ENCODE measurements around the gene TUBGCP2.

The TUBGCP2 gene

DNA sequence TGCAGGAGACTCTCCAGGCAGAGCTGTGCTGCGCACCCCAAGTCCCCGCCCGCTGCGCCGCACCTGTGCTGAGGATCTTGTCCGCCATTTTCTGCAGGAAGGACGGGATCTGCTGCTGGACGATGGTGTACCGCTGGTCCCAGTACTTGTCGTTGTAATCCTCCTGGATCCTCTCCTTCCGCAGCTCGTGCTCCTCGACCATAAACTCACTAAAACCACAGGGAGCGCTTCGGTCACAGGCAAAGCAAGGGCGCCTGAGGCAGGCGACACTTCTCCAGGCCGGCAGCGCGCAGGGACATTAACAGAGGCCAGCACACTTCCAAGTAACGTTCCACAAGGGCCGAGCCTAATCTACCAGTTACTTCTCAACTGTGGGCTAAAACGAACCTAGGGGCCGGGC is 18.9 kb downstream of the TUBGCP2 start:
- no peak for TF ChIP-seq CTCF (IDR thresholded peaks at IDR 0.05; ENCODE audit: low read length, missing control alignments)
- no peak for DNase-seq (ENCODE audit: low read depth)
- H3K4me3 ChIP-seq (replicated peaks; ENCODE audit: low read depth, low read length) = no peak overlapping the region

- no peak for TF ChIP-seq CTCF (IDR thresholded peaks at IDR 0.05; ENCODE audit: low read length, missing control alignments)
- no peak overlapping the region for H3K4me3 ChIP-seq (replicated peaks; ENCODE audit: low read depth, low read length)
- no peak for DNase-seq (ENCODE audit: low read depth)
Measured at GRCh38 chr10:133287832-133288500, 20.7 kb downstream of the TUBGCP2 start.

GRCh38 chr10:133286366-133286765 is 22.3 kb downstream of the TUBGCP2 start:
- no peak for DNase-seq (ENCODE audit: low read depth)
- TF ChIP-seq CTCF (IDR thresholded peaks at IDR 0.05; ENCODE audit: low read length, missing control alignments) = no peak
- H3K4me3 ChIP-seq (replicated peaks; ENCODE audit: low read depth, low read length) = no peak overlapping the region

- no peak for DNase-seq (ENCODE audit: low read depth)
- TF ChIP-seq CTCF (IDR thresholded peaks at IDR 0.05; ENCODE audit: low read length, missing control alignments) = no peak
Measured at GRCh38 chr10:133285217-133285616, 23.5 kb downstream of the TUBGCP2 start.

GRCh38 chr10:133283931-133284330 is 24.7 kb downstream of the TUBGCP2 start:
- DNase-seq (ENCODE audit: low read depth) = no peak
- no peak for TF ChIP-seq CTCF (IDR thresholded peaks at IDR 0.05; ENCODE audit: low read length, missing control alignments)
- no peak overlapping the region for H3K4me3 ChIP-seq (replicated peaks; ENCODE audit: low read depth, low read length)

More at GRCh38 chr10:133285217-133285616, 23.5 kb downstream of the TUBGCP2 start:
- H3K4me3 ChIP-seq (replicated peaks; ENCODE audit: low read depth, low read length) = no peak overlapping the region

DNA sequence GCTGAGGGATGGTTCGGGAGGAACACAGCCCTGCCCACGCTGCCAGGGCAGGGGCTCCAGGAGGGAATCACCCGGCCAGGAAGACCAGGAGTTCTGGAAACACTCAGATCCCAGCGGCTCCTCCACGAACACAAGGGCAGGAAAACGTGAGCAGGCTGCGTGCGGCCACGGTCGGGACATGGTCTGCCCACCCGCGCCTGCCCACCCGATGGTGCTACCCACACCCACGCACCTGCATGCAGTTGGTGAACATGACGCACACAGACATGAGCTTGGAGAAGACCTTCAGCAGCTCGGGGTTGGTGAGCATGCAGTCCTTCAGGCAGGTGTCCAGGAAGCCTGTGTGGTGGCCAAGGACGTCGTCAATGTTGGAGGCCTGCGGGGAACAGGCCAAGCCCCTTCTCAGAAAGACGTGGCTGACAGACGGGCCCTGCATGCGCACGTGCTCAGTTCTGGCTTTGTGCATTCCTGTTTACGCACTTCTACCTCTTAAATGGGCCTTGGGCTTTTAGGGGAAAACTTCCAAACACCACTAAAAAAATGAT is 25.8 kb downstream of the TUBGCP2 start:
- DNase-seq (ENCODE audit: low read depth) = no peak
- TF ChIP-seq CTCF (IDR thresholded peaks at IDR 0.05; ENCODE audit: low read length, missing control alignments) = no peak

More for the DNA sequence above, 25.8 kb downstream of the TUBGCP2 start:
- H3K4me3 ChIP-seq (replicated peaks; ENCODE audit: low read depth, low read length) = no peak overlapping the region
